Vagina (tissue), 2 donors: ENCODE data around the gene EIF2D. TPM values are rescaled to one million over a fixed set of nuclear protein-coding genes. Genes with fewer than 3 reads are reported as not detected.
A peak's percentile ranks its signal among the peaks of the same experiment; 100 is the strongest.

Source experiments
- DNase-seq, 2 donors: peaks; one replicate each; pipeline ENCODE4 v3.0.0-alpha.2; 2017; ENCODE audit errors: extremely low spot score in 2 of 2
- H3K27ac ChIP-seq: fragments of 200-600 bp; sonication (generic); one replicate; pipeline ENCODE4 v1.5.1; 2019
- H3K27me3 ChIP-seq: fragments of 200-600 bp; sonication (generic); one replicate; pipeline ENCODE4 v1.5.1; 2019
- H3K36me3 ChIP-seq, 2 donors: fragments of 200-600 bp; sonication (generic); one replicate each; pipeline ENCODE4 v1.5.1; 2017 to 2019
- H3K4me1 ChIP-seq: fragments of 200-600 bp; sonication (generic); one replicate; pipeline ENCODE4 v1.5.1; 2019
- H3K4me3 ChIP-seq, 2 donors: fragments of 200-600 bp; sonication (generic); 1 replicate in 1 of 2; 2 replicates in 1 of 2; pipeline ENCODE4 v1.5.1; 2016 to 2019
- H3K9me3 ChIP-seq: fragments of 200-600 bp; sonication (generic); one replicate; pipeline ENCODE4 v1.5.1; 2019
- POLR2A ChIP-seq, 2 donors: fragments of 450-650 bp; IDR thresholded peaks; one replicate each; pipeline ENCODE4 v1.6.1; 2017; ENCODE audit warnings: antibody characterized with exemption in 2 of 2, mild to moderate bottlenecking in 2 of 2, moderate library complexity in 2 of 2
- POLR2AphosphoS5 ChIP-seq, 2 donors: sonication (generic); formaldehyde crosslinking; IDR thresholded peaks; one replicate each; pipeline ENCODE4 v1.9.0; 2017; ENCODE audit warnings: antibody characterized with exemption in 2 of 2, mild to moderate bottlenecking in 2 of 2, low read depth in 1 of 2; ENCODE audit not compliant: insufficient read depth in 1 of 2
- intact Hi-C: fragments of 100-400 bp; cut with DNase I; formaldehyde crosslinking; loops from one replicate; pipeline ENCODE4 v1.15.1; 2023
- total RNA-seq: library from RNA; depleted of rRNA; stranded (reverse); fragments of >200 nt; gene quantifications from one replicate; pipeline ENCODE4 v1.2.3, GENCODE V29; 2016
- TF ChIP-seq, protein P1 (sequence below), 3 experiments: fragments of 450-650 bp in 2 of 3; fragments of 200-600 bp in 1 of 3; sonication (generic) in 1 of 3; IDR thresholded peaks; one replicate each; pipeline ENCODE4 v1.5.1; 2017 to 2019; ENCODE audit warnings: antibody characterized with exemption in 3 of 3, mild to moderate bottlenecking in 2 of 3, moderate library complexity in 2 of 3

The EIF2D gene
- total RNA-seq, 1 donor from 2014 or later = 48.9 TPM

DNA sequence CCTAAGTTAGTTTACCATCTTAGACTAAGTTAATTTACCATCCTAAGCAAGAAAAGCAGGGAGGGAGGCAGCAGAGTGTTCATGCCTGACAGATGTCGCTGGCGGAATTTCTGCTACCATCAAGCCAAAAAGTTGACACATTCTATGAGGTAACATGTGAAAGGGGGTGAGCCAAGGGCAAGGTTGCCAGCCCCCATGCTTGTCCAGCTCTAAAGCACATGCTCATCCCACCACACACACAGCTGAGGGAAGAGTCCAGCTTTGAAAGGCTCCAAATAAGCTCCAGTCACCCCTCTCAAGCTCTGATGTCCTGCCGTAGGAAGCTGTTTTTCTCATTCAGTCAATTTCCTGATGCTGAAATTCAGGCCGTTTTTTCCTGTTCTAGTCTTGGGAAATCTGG lies 46.3 kb downstream of the EIF2D start:
- Histone ChIP-seq H3K4me1 (no peaks in the 10 kb centered on the region), H3K9me3 (no peaks in the 10 kb centered on the region), H3K4me3 (no peak overlapping the region), H3K27ac (no peak overlapping the region), H3K36me3 (no peaks in the 10 kb centered on the region), H3K27me3 (no peaks in the 10 kb centered on the region)
- no peak for DNase-seq
- TF ChIP-seq POLR2AphosphoS5 (IDR thresholded peaks at IDR 0.05; ENCODE audit: insufficient read depth in 1 of 2, low read depth in 1 of 2) (no peak), POLR2A (IDR thresholded peaks at IDR 0.05) (no peak)
- TF ChIP-seq, protein P1, sequence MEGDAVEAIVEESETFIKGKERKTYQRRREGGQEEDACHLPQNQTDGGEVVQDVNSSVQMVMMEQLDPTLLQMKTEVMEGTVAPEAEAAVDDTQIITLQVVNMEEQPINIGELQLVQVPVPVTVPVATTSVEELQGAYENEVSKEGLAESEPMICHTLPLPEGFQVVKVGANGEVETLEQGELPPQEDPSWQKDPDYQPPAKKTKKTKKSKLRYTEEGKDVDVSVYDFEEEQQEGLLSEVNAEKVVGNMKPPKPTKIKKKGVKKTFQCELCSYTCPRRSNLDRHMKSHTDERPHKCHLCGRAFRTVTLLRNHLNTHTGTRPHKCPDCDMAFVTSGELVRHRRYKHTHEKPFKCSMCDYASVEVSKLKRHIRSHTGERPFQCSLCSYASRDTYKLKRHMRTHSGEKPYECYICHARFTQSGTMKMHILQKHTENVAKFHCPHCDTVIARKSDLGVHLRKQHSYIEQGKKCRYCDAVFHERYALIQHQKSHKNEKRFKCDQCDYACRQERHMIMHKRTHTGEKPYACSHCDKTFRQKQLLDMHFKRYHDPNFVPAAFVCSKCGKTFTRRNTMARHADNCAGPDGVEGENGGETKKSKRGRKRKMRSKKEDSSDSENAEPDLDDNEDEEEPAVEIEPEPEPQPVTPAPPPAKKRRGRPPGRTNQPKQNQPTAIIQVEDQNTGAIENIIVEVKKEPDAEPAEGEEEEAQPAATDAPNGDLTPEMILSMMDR (IDR thresholded peaks at IDR 0.05) = no peak
- intact Hi-C loops = no loop called here

DNA sequence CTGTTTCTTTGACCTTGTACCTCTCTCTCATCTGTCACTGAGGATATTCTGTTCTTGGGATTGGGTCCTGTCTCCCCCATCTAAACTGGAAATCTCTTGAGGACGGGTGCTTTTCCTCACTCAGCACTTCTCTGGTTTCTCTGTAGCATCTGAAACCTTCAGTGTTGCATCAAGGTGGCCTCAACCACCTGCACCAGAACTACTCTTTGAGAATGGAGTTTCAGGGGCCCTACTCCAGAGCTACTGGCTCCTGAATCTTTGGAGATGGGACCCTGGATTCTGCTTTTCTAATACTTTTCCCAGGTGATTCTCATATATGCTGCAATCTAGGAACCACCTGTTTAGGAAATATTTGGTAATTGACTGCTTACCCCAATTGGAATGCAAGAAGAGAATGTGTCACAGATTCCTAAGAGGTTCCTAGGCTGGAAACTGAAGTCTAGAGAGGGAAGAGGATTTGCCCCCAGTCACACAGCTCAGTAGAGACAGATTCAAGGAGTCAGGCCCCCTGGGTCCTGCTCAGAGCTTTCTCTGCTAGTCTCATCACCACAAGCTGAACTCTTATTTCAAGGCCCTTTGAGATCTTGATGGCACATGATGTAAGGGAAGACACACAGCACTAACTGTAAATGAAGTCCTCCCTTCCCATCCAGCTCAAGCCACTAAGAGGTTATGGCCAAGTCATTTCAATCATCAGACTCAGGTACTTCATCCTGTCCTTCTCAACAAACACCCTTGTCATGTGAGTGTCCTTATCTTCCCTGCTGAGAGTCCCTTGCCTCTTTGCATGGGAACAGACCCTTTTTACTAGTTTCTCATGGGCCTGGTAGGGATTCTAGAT lies 48.7 kb downstream of the EIF2D start:
- no peaks in the 10 kb centered on the region for H3K36me3 ChIP-seq
- no peak overlapping the region for H3K4me3 ChIP-seq
- H3K27ac ChIP-seq = no peak overlapping the region
- no peak for DNase-seq
- TF ChIP-seq, protein P1 (IDR thresholded peaks at IDR 0.05) = no peak
- TF ChIP-seq POLR2AphosphoS5 (IDR thresholded peaks at IDR 0.05; ENCODE audit: insufficient read depth in 1 of 2, low read depth in 1 of 2) (no peak), POLR2A (IDR thresholded peaks at IDR 0.05) (no peak)
- no peaks in the 10 kb centered on the region for H3K9me3 ChIP-seq
- intact Hi-C loops = no loop called here
- peaks cover 10% of the 10 kb centered on the region for H3K4me1 ChIP-seq
- H3K27me3 ChIP-seq = no peaks in the 10 kb centered on the region

DNA sequence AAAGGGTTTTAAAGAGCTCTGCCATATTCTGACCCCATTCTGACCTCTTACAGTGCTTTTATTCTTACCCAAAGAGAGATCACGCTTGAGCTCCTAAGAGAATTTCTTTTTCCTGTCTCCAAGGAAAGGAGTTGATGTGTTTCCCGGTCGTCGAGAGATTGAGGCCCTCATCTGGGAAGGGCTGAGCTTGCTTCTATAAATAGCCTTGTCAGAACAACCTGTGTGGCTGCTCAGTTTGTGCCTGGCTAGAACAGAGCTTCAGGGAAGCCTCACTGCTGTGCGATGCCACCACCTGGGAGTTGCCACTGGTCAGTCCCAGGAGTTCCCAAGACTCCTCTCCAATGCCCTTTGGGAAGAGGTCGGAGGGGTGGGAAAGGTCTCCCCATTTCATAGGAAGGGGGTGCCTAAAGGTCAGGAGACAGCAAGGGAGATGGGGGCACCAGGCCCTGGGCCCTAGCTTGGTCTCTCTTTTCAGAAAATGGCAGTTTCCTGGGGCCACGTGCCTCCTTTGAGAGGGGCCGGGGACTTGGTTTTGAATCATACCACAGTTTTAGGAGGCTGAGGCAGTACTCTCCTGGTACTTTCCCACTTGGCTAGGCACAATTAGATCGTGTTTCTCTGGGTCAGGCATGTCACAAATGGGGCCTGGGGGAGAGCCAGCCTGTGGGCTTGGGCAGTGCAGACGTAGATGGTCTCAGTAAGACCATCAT lies 52.1 kb downstream of the EIF2D start:
- H3K27ac ChIP-seq = peak overlapping the region; percentile 21
- H3K27me3 ChIP-seq = no peaks in the 10 kb centered on the region
- TF ChIP-seq POLR2AphosphoS5 (IDR thresholded peaks at IDR 0.05; ENCODE audit: insufficient read depth in 1 of 2, low read depth in 1 of 2) (no peak), POLR2A (IDR thresholded peaks at IDR 0.05) (no peak)
- TF ChIP-seq, protein P1 (IDR thresholded peaks at IDR 0.05) = no peak
- H3K4me1 ChIP-seq = peaks cover 41% of the 10 kb centered on the region
- no peaks in the 10 kb centered on the region for H3K36me3 ChIP-seq
- H3K9me3 ChIP-seq = no peaks in the 10 kb centered on the region
- intact Hi-C loops = no loop called here
- DNase-seq = no peak
- no peak overlapping the region for H3K4me3 ChIP-seq

DNA sequence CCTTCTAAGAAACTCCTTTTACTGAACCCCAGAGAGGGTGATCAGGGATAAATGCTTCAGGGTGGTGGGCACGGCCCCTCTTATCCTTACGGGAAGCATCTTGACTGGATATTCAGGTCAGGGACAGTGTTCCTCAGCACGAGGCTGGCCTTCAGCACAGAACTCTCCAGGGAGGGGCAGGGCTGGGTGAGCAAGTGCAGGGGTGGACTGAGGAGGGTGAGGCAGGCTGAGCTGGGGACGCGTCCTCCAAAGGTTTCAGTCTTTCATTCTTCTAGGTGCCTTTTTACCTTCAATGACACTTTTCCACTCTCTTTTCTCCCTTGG lies 52.6 kb downstream of the EIF2D start:
- DNase-seq = no peak
- Histone ChIP-seq H3K4me3 (no peak overlapping the region), H3K27ac (peak overlapping the region; percentile 21), H3K9me3 (no peaks in the 10 kb centered on the region), H3K36me3 (no peaks in the 10 kb centered on the region), H3K4me1 (peaks cover 46% of the 10 kb centered on the region), H3K27me3 (no peaks in the 10 kb centered on the region)
- intact Hi-C loops = no loop called here
- TF ChIP-seq, protein P1 (IDR thresholded peaks at IDR 0.05) = no peak
